ENCODE results near the gene ETFA.

Gene ETFA

GRCh38 chr15:76311100-76311953 is at the start of gene ETFA:
ETFA (minus strand) TSS chr15:76311469; CDS start chr15:76311388, 81 bp downstream.
- no peak for TF ChIP-seq ZNF274 (IDR thresholded peaks at IDR 0.05; ENCODE audit: low read depth, low read length)
- H3K4me3 ChIP-seq (ENCODE audit: low read length): peak within 1 kb of the TSS; percentile 79

GRCh38 chr15:76360416-76360815 is 49.1 kb upstream of the ETFA start:
- TF ChIP-seq ZNF274 (IDR thresholded peaks at IDR 0.05; ENCODE audit: low read depth, low read length): no peak

GRCh38 chr15:76359152-76359551 is 47.9 kb upstream of the ETFA start:
- no peak for TF ChIP-seq ZNF274 (IDR thresholded peaks at IDR 0.05; ENCODE audit: low read depth, low read length)

More at GRCh38 chr15:76360416-76360815, 49.1 kb upstream of the ETFA start:
- no peak overlapping the region for H3K4me3 ChIP-seq (ENCODE audit: low read length)

DNA sequence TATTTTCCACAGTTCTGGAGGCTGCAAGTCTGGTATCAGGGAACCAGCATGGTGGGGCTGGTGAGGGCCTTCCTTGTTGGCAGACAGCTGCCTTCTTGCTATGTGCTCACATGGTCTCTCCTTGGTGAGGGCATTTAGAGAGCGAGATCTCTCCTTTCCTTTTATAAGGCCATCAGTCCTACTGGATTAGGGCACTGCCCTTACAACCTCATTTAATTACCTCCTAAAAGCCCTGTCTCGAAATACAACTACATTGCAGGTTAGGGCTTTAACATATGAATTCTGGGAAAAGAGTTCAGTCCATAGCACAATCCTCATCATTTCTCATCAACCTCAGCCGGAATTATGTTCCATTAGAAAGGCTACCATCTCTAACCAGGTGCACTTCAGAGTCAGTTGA is 47.2 kb upstream of the ETFA start:
- TF ChIP-seq ZNF274 (IDR thresholded peaks at IDR 0.05; ENCODE audit: low read depth, low read length): no peak
- H3K4me3 ChIP-seq (ENCODE audit: low read length): no peak overlapping the region

More at GRCh38 chr15:76359152-76359551, 47.9 kb upstream of the ETFA start:
- H3K4me3 ChIP-seq (ENCODE audit: low read length): no peak overlapping the region

DNA sequence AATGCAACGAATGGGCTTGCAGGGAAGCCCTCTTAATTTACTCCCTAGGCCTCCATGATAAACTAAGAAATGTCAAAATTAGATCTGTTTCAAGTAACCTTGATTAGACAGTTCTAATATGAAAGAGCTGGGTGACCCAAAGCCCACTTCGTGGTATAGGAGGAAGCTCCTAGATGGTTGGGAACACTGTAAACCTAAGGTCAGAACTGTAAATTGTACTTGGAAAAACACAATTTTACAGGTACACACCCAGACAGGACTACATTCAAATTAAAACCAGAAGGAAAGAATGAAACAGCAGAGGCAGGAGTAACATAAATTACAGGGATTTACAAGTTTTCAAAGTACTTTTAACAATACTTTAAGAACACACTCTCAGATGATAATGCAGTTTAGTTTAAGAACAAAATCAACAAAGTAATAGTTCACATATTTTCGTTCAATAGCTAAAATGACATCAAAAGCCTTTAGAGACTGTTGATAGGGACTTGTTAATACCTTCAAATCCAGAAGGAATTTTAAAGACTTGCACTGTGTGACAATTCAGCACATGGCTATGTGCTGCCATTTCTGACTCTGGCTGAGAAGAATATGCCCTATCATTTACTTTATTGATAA is 43.7 kb upstream of the ETFA start:
- H3K4me3 ChIP-seq (ENCODE audit: low read length): no peak overlapping the region
- no peak for TF ChIP-seq ZNF274 (IDR thresholded peaks at IDR 0.05; ENCODE audit: low read depth, low read length)

DNA sequence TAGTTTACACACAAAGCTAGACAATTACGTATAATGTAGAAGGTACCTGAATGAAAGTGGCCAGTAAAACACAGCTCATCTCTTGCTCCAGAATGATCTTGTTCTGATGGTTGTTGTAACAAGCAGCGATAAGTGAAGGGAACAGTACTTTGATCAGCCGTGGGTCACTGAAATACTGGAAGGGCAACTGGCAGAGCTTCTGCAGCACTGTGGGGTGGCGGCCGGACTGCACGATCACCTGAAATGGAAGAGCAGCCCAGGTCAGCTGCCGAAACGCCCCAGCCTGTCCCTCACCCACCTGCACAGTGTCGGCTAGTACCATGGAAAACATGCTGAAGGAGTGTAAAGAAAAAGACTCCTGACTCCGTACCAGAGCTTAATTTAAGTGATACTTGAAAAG is 42.6 kb upstream of the ETFA start:
- TF ChIP-seq ZNF274 (IDR thresholded peaks at IDR 0.05; ENCODE audit: low read depth, low read length): no peak
- no peak overlapping the region for H3K4me3 ChIP-seq (ENCODE audit: low read length)

DNA sequence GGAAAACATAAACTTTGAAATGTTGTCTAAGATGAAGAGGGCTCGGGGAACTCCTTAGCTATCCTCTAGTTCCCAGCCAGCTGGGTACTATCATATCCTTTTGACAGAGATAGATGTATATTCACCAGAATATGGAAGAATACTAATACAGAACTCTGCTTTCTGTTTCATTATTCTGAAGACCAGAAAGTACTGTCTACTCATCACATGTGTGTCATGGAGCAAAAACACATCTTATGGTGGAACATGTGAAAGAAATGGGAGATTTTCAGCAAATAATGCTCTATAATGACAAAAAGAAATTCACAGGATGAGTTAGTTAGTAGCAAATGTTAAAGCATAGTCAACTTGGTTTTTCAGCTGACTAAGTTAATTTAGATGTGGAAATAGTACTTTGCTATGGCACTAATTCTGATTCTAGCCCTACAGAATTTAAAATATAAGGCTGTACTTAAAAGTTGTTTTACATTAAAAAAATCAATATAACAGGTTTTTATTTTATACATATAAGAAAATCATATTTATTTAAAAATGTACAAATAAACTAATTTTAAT is 41.8 kb upstream of the ETFA start:
- no peak for TF ChIP-seq ZNF274 (IDR thresholded peaks at IDR 0.05; ENCODE audit: low read depth, low read length)
- H3K4me3 ChIP-seq (ENCODE audit: low read length): no peak overlapping the region

- H3K4me3 ChIP-seq (ENCODE audit: low read length): no peak overlapping the region
- no peak for TF ChIP-seq ZNF274 (IDR thresholded peaks at IDR 0.05; ENCODE audit: low read depth, low read length)
Measured at GRCh38 chr15:76349301-76350070, 38.2 kb upstream of the ETFA start.

DNA sequence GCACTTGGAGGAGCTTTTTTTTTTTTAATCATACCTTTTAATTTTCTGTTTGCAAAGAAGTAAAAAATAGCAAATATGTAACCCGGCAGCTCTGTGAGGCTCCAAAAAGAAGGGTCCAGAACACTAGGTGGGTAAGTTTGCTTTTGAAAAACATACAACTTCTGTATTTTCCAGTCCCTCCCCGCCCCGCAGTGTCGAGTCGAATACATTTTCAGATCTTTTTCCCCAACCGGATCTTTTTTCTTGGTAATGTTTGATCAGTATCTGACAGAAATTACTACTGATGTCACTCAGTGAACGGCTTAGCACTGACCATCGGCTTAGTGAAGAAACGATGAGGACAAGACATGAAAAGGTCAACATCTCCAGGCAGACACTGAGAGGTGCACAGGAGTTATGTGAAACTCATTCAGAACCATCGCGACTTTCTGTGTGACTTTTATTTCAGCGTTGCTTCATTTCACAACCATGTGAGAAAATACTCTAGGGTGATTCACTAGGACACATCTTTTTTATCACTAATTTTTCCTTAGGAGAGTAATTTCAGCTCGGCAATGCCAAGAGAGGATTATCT is 36.3 kb upstream of the ETFA start:
- no peak overlapping the region; the same call in 1 of the 2 replicates for H3K4me3 ChIP-seq (ENCODE audit: low read length)
- TF ChIP-seq ZNF274 (IDR thresholded peaks at IDR 0.05; ENCODE audit: low read depth, low read length): no peak

GRCh38 chr15:76346669-76347481 is 35.6 kb upstream of the ETFA start:
- no peak for TF ChIP-seq ZNF274 (IDR thresholded peaks at IDR 0.05; ENCODE audit: low read depth, low read length)
- H3K4me3 ChIP-seq (ENCODE audit: low read length): peak overlapping the region; percentile 47; the same call in 1 of the 2 replicates

DNA sequence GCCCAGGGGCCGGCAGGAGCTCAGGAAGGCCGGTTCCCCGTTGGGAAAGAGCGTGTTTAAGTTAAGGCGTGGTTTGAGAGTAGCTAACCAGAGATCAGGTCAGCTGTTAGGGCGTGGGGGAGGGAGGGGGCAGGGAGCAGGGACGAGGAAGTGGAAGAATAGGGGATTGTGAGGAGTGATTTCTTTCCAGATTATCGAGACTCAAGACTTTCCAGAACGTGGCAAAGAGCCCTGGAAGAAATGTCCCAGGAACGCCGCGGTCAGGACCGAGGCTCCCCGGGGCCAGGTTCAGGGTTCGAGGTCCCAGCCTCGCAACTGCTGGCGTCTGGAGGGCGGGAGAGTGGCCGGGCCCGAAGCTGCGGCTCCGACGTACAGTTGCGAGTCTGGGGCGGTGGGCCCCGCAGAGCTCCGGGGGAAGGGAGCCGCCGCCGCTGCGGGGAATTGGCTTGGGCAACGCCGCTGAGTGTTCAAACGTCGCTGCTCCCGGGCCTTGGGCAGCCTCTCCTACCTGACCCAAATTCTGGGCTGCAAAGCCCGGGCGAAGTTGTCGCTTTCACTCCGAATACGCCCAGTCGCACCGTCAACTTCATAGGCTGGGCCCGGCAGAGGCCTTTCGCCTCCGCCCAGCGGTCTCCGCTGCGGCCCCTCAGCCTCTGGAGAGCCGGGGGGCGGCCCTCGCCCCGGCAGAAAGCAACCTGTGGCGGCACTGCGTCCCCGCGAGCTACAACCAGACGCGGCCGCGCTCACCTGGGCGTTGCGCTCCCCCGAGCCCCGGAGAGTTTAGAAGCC is 34.8 kb upstream of the ETFA start:
- peak overlapping the region; percentile 47; the same call in 1 of the 2 replicates for H3K4me3 ChIP-seq (ENCODE audit: low read length)
- no peak for TF ChIP-seq ZNF274 (IDR thresholded peaks at IDR 0.05; ENCODE audit: low read depth, low read length)

DNA sequence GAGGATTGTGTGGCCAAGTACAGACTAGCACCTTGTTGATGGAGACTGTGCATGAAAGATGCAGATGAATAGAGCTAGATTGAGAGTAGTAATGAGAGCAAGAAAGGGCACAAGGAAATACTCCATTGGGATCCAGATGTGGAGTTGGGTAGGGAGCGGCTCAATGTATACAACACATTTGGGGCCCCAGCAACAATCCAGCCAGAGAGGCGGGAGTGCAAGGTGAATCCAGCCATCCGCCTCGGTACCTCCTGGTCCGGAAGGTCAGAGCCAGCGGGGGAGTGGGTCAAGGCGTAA is 34.3 kb upstream of the ETFA start:
- TF ChIP-seq ZNF274 (IDR thresholded peaks at IDR 0.05; ENCODE audit: low read depth, low read length): no peak
- peak overlapping the region; percentile 47; the same call in 1 of the 2 replicates for H3K4me3 ChIP-seq (ENCODE audit: low read length)
